ENCODE measurements around the gene DNAI1. TPM values are rescaled to one million over a fixed set of nuclear protein-coding genes. Genes with fewer than 3 reads are reported as not detected.

The DNAI1 gene
- total and polyA plus RNA-seq, 10 of the 15 experiments (the other 5 are each of a cell fraction or from before 2014, with no cell fraction given): not detected

- no peak overlapping the region for H3K4me2 ChIP-seq (ENCODE audit: control insufficient read depth, insufficient read depth)
- 37% methylated on average over 5 of the region's 6 CpGs for WGBS (ENCODE audit: insufficient coverage, insufficient replicate concordance, low lambda C conversion rate, missing lambda C conversion rate)
- FAIRE-seq (no peak), ATAC-seq (no peak), DNase-seq (ENCODE audit: low read depth, low spot score) (no peak)
- H2AFZ ChIP-seq (ENCODE audit: control insufficient read depth, low read depth, low read length): no peak overlapping the region
- H3K27ac ChIP-seq (ENCODE audit: control insufficient read depth, insufficient read depth): no peak overlapping the region
- no peak for TF ChIP-seq CHD2 (IDR thresholded peaks at IDR 0.05; ENCODE audit: borderline replicate concordance, low read depth, low read length)
- TF ChIP-seq SREBF2 (IDR thresholded peaks at IDR 0.05; ENCODE audit: low read length): no peak
- peaks cover 4% of the 10 kb centered on the region for H4K20me1 ChIP-seq (ENCODE audit: control insufficient read depth, insufficient read depth)
- H3K79me2 ChIP-seq (ENCODE audit: control insufficient read depth, insufficient read depth, low read length): no peaks in the 10 kb centered on the region
- H3K9me3 ChIP-seq (replicated peaks; ENCODE audit: control insufficient read depth, insufficient read depth, low read length): no peaks in the 10 kb centered on the region
- H3K9ac ChIP-seq (ENCODE audit: control insufficient read depth, insufficient read depth, low read length): no peak overlapping the region
- no peaks in the 10 kb centered on the region for H3K4me1 ChIP-seq (ENCODE audit: control insufficient read depth, insufficient read depth, low read length)
- RAD21 ChIA-PET (ENCODE audit: unreplicated experiment): no interaction called here
- intact Hi-C loops (cut with micrococcal nuclease; ENCODE audit: unreplicated experiment): no loop called here
- peaks cover 9 to 11% of the 10 kb centered on the region in 2 experiments; a peak in 3 of 4 replicates for H3K27me3 ChIP-seq (replicated peaks in 1 of 2; ENCODE audit: control insufficient read depth in 2 of 2, insufficient read depth in 2 of 2, low read length in 1 of 2)
- no peaks in the 10 kb centered on the region for H3K36me3 ChIP-seq (ENCODE audit: control insufficient read depth in 2 of 2, insufficient read depth in 2 of 2, low read length in 1 of 2)
- SMC1A ChIA-PET (ENCODE audit: uncharacterized antibody, unreplicated experiment): no interaction called here
- H3K4me3 ChIP-seq: no peak overlapping the region
- CTCF ChIA-PET: interaction anchor here (0.6 kb wide), 1 partner anchor 254 kb away, joined by 3 read pairs; no protein-coding TSS in a partner anchor
- in situ Hi-C loops (cut with MboI): no loop called here
- BruUV-seq (replicated peaks): no TSS peak
- POLR2A ChIA-PET: no interaction called here
Observed at GRCh38 chr9:34520505-34521385, 62.1 kb downstream of the DNAI1 start.

DNA sequence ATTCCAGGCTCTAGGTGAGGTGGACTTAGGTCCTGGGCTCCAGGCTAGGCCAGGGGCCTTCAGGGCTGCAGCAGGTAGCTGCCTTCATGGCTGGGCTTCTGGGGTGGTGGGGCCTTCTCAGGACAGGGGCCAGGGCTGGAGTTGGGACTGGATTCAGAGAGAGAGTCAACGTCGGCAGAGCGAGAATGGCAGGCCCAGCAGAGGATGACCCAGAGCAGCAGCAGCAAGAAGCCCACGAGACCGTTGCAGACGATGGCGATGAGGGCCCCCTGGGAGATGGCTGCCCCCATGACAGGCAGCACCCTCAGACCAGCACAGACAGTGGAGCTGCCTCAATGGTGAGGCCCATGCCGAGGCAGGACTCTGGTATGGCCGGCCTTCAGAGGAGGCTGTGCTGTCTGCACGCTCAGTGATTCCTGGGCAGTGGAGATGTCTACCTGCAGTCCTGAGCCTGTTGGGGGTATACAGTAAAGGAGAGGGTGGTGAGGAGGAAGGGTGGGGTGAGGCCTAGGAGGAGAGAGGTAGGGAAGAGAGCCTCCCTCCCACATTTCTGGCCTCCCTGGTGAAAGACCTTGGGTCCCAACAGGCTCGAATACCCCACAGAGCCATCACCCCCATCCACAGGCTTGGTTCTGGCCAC, 62.9 kb downstream of the DNAI1 start:
- no peaks in the 10 kb centered on the region for H3K79me2 ChIP-seq (ENCODE audit: control insufficient read depth, insufficient read depth, low read length)
- 56% methylated on average over 11 of the region's 11 CpGs for WGBS (ENCODE audit: insufficient coverage, insufficient replicate concordance, low lambda C conversion rate, missing lambda C conversion rate)
- no peak overlapping the region for H3K4me2 ChIP-seq (ENCODE audit: control insufficient read depth, insufficient read depth)
- ATAC-seq: no peak
- POLR2A ChIA-PET: no interaction called here
- BruUV-seq (replicated peaks): no TSS peak
- no peaks in the 10 kb centered on the region for H3K36me3 ChIP-seq (ENCODE audit: control insufficient read depth in 2 of 2, insufficient read depth in 2 of 2, low read length in 1 of 2)
- in situ Hi-C loops (cut with MboI): no loop called here
- peaks cover 9 to 11% of the 10 kb centered on the region in 2 experiments; a peak in 3 of 4 replicates for H3K27me3 ChIP-seq (replicated peaks in 1 of 2; ENCODE audit: control insufficient read depth in 2 of 2, insufficient read depth in 2 of 2, low read length in 1 of 2)
- no peak overlapping the region for H2AFZ ChIP-seq (ENCODE audit: control insufficient read depth, low read depth, low read length)
- DNase-seq (ENCODE audit: low read depth, low spot score): no peak
- TF ChIP-seq ATF3 (IDR thresholded peaks at IDR 0.05; ENCODE audit: borderline replicate concordance, extremely low read depth, low read depth, low read length) (no peak), CHD4 (IDR thresholded peaks at IDR 0.05) (no peak), GATAD2B (conservative IDR thresholded peaks at IDR 0.05; ENCODE audit: low read depth) (no peak), SP1 (IDR thresholded peaks at IDR 0.05; ENCODE audit: low read depth, low read length) (no peak), EP300 (IDR thresholded peaks at IDR 0.05; ENCODE audit: borderline replicate concordance in 1 of 2, control insufficient read depth in 1 of 2, low read depth in 2 of 2, low read length in 2 of 2) (no peak), TBL1XR1 (IDR thresholded peaks at IDR 0.05; ENCODE audit: low read depth, low read length) (no peak)
- TF ChIP-seq, protein P1, sequence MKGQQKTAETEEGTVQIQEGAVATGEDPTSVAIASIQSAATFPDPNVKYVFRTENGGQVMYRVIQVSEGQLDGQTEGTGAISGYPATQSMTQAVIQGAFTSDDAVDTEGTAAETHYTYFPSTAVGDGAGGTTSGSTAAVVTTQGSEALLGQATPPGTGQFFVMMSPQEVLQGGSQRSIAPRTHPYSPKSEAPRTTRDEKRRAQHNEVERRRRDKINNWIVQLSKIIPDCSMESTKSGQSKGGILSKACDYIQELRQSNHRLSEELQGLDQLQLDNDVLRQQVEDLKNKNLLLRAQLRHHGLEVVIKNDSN (IDR thresholded peaks at IDR 0.05; ENCODE audit: borderline replicate concordance, extremely low read length, insufficient read depth, low read depth, low read length): no peak
- H3K4me1 ChIP-seq (ENCODE audit: control insufficient read depth, insufficient read depth, low read length): no peaks in the 10 kb centered on the region
- SMC1A ChIA-PET (ENCODE audit: uncharacterized antibody, unreplicated experiment): no interaction called here
- H3K4me3 ChIP-seq: no peak overlapping the region
- intact Hi-C loops (cut with micrococcal nuclease; ENCODE audit: unreplicated experiment): no loop called here
- H3K27ac ChIP-seq (ENCODE audit: control insufficient read depth, insufficient read depth): no peak overlapping the region
- CTCF ChIA-PET: no interaction called here
- no peaks in the 10 kb centered on the region for H3K9me3 ChIP-seq (replicated peaks; ENCODE audit: control insufficient read depth, insufficient read depth, low read length)
- no peak overlapping the region for H3K9ac ChIP-seq (ENCODE audit: control insufficient read depth, insufficient read depth, low read length)
- no peak for FAIRE-seq
- peaks cover 4% of the 10 kb centered on the region for H4K20me1 ChIP-seq (ENCODE audit: control insufficient read depth, insufficient read depth)
- RAD21 ChIA-PET (ENCODE audit: unreplicated experiment): no interaction called here

Measured in GM12878 (cell line).